Measurements from ENCODE around the gene ATP5PD.
"Not testable (repeated sequence)": the region's sequence is repeated elsewhere in the genome, so short reads cannot be mapped to it uniquely, and the experiment has no call there.

Gene ATP5PD

GRCh38 chr17:75077072-75077495 is 30.3 kb upstream of the ATP5PD start:
- DNase-seq: no peak

- DNase-seq: peak; percentile 80
Measured at GRCh38 chr17:75075597-75076336, 29.0 kb upstream of the ATP5PD start.

GRCh38 chr17:75074532-75074931 is 27.8 kb upstream of the ATP5PD start:
- DNase-seq: no peak

- no peak for DNase-seq
Measured at GRCh38 chr17:75073618-75074047, 26.9 kb upstream of the ATP5PD start.

- DNase-seq: not testable (repeated sequence)
Measured at GRCh38 chr17:75072909-75073308, 26.1 kb upstream of the ATP5PD start.

GRCh38 chr17:75071478-75072271 is 24.9 kb upstream of the ATP5PD start:
- DNase-seq: not testable (repeated sequence)

- DNase-seq: peak; percentile 45
Measured at GRCh38 chr17:75069783-75070182, 23.0 kb upstream of the ATP5PD start.

- no peak for DNase-seq
Measured at GRCh38 chr17:75068750-75069149, 22.0 kb upstream of the ATP5PD start.

GRCh38 chr17:75067856-75068255 is 21.1 kb upstream of the ATP5PD start:
- no peak for DNase-seq

GRCh38 chr17:75065562-75066151 is 18.9 kb upstream of the ATP5PD start:
- DNase-seq: peak; percentile 51

- no peak for DNase-seq
Measured at GRCh38 chr17:75064867-75065561, 18.2 kb upstream of the ATP5PD start.

GRCh38 chr17:75064460-75064859 is 17.7 kb upstream of the ATP5PD start:
- DNase-seq: no peak

GRCh38 chr17:75064040-75064439 is 17.3 kb upstream of the ATP5PD start:
- no peak for DNase-seq

- DNase-seq: no peak
Measured at GRCh38 chr17:75063626-75064025, 16.9 kb upstream of the ATP5PD start.

- no peak for DNase-seq
Measured at GRCh38 chr17:75063201-75063600, 16.4 kb upstream of the ATP5PD start.

- no peak for DNase-seq
Measured at GRCh38 chr17:75061618-75062017, 14.8 kb upstream of the ATP5PD start.

GRCh38 chr17:75061055-75061438 is 14.3 kb upstream of the ATP5PD start:
- DNase-seq: no peak

GRCh38 chr17:75060434-75061054 is 13.8 kb upstream of the ATP5PD start:
- no peak for DNase-seq

- DNase-seq: peak; percentile 55
Measured at GRCh38 chr17:75059369-75060345, 12.9 kb upstream of the ATP5PD start.

GRCh38 chr17:75051941-75052340 is 5.2 kb upstream of the ATP5PD start:
- no peak for DNase-seq

GRCh38 chr17:75049706-75050105 is 2.9 kb upstream of the ATP5PD start:
- no peak for DNase-seq

All from inflammatory macrophage treated with lipopolysaccharide for 4 hours (primary cell).